GM12892 (cell line): ENCODE measurements around the gene RAD52.

ENCODE experiments used
- POLR2A ChIP-seq: IDR thresholded peaks from 2 replicates; pipeline ENCODE4 v1.6.1; 2011; ENCODE audit warnings: low read depth, low read length, control low read depth
- TAF1 ChIP-seq: IDR thresholded peaks from 2 replicates; pipeline ENCODE4 v1.6.1; 2011; ENCODE audit warnings: low read depth, mild to moderate bottlenecking, control low read depth, low read length, borderline replicate concordance

- TF ChIP-seq POLR2A (no peak), TAF1 (no peak)
Measured at GRCh38 chr12:911191-911826, 38.2 kb downstream of the RAD52 start.
